DMS53 treated with DMSO at 0.1 percent for 48 hours (cell line): ENCODE measurements around the gene ARFRP1.

Experiments used
- DNase-seq: peaks from one replicate; lab custom pipeline; 2025; ENCODE audit not compliant: unreplicated experiment; lab: John Stamatoyannopoulos, UW

ARFRP1 gene

DNA sequence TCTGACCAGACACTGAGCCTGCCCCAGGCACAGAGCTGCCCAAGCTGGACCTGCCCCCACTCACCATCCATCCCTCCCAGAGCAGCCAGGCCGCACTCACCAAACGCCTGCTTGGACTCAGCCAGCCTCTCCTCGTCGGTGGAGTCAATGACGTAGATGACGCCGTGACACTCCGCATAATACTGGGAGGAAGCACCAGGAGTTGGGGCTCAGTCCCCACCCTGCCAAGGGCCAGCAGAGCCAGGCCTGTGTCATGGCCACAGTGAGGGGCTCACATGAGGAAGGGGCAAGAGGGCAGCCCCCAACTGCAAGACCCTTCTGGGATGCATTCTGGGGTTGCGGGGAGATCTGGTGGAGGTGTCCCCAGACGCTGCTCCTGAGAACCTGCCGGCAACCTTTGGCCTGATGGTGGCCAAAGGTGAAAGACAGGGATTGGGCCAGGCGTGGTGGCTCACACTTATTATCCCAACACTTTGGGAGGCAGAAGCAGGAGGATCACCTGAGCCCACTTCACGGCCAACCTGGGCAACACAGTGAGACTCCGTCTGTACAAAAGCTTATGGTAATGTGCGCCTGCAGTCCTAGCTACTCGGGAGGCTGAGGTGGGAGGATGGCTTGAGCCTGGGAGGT, 5.6 kb downstream of the ARFRP1 start:
- DNase-seq: no peak

DNA sequence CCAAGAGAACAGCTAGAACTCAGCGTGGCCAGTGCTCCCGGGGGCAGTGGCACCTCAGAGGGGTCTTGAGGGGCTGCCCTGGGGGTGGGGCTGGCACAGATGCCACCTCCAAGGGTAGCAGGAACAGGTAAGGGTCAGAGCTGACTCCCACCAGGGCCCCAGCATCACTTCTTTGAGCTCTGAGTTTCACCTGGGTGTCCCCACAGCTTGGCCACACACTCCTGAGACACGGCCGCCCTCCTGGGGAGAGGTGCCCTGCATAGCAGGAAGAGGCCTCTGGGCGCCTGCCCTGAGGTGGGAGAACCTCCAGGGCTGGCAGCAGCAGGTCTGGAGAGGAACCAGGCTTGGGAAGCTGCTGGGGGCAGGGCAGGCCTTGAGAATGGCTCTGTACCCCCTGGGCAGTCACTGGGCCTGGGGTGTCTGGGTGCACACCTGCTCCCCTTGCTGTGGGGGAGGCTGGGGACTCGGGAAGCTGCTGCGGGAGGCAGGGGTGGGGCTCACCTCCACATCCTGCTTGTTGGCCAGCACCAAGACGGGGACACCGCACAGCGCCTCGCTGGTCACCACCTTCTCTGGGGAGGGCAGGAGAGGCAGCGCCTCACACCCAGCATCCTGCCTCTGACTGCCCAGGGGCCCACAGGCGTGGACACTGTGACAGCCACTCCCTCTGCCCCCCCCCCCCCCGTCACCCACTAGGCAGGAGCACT, 6.3 kb downstream of the ARFRP1 start:
- DNase-seq: no peak

- DNase-seq: no peak
Measured at GRCh38 chr20:63701051-63701328, 6.8 kb downstream of the ARFRP1 start.

DNA sequence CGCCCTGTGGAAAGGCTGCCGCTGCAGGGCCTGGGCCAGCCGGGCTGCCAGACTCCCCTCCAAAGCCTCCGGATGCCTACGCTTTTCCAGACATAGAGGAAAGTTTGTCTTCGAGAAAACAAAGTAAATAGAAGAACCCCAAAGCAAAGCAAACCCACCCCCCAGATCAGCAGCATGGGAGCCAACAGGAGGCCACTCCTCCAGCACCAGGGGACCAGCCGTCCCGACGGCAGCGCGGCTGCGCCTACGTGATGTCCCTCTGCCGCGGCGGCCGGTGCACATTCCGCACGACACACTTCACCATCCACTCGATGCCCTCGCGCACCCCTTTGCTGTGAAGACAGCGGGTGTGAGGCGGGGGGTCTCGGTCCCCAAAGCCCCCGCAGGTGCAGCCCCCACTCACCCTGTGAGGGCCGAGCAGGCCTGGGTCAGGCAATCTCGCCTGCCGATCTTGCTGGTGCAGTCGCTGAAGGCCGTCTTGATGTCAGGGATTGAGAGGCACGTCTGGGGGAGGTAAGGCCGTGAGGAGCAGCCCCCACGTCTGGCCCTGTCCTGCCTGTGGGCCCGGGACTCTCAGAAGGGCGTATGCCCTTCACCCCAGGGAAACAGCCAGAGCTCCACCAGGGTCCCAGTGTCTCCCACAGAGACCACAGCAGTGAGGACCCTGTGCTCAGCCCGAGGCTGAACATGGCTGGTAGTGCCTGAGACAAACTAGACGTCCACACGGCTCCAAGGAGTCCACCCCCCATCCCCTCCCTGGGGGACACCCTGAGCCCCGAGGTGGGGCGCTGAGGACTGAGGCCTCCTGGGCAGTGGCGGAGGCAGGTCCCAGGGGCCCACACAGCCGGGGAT, 7.4 kb downstream of the ARFRP1 start:
- DNase-seq: no peak

- no peak for DNase-seq
Measured at GRCh38 chr20:63699466-63700198, 8.1 kb downstream of the ARFRP1 start.

DNA sequence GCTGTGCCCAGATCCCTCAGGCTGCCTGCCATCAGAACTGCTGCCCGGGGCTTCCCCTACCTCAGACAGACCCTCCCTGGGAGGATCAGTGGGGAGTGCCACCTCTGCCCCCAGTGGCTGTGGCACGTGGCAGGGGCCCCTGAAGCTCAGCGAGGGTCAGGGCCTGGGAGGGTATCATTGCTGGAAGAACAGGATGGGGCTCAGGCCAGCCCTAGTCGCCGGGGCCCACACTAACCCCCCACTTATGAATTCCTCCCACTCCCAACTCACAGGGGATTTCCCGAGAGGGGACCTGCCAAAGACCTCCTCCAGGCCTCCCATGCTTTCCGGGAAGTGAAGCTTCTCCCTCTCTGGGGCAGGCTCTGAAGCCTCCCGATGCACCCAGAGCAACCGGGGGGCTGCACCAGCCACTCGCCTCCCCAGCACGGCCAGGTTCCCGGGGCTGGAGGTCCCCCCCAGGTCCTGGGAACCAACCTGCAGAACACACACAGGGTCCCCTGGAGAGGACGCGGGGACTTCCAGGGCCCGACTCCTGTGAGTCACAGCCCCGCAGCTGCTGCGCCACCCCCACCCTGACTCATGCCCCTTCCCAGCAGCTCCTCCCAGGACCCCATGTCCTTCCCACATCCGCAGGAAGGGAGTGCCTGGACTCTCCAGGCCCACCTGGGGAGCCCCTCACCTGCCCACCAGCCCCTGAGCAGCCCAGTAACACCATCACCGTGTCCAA, 8.9 kb downstream of the ARFRP1 start:
- no peak for DNase-seq

DNA sequence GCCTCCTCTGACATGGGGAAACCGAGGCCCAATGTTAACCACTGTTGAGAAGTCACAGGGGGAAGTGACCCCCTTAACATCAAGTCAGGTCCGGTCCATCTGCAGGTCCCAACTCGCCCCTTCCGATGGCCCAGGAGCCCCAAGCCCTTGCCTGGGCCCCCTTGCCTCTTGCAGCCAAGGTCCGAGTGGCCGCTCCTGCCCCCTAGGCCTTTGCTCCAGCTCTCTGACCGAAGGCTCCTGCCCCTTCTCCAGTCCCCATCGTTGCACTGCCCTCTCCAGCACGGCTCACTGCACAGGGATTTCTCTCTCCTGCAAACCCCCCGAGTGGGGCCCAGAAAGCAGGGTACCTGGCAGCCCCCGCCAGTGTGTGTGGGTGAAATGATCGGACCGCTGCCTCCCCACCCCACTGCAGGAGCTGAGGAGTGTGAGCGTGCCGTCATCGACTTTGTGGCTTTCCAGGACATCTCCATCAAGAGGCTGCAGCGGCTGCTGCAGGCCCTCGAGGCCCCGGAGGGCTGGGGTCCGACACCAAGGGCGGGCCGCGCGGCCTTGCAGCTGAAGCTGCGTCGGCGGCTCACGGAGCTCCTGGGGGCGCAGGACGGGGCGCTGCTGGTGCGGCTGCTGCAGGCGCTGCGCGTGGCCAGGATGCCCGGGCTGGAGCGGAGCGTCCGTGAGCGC, 9.8 kb downstream of the ARFRP1 start:
- DNase-seq: no peak

DNA sequence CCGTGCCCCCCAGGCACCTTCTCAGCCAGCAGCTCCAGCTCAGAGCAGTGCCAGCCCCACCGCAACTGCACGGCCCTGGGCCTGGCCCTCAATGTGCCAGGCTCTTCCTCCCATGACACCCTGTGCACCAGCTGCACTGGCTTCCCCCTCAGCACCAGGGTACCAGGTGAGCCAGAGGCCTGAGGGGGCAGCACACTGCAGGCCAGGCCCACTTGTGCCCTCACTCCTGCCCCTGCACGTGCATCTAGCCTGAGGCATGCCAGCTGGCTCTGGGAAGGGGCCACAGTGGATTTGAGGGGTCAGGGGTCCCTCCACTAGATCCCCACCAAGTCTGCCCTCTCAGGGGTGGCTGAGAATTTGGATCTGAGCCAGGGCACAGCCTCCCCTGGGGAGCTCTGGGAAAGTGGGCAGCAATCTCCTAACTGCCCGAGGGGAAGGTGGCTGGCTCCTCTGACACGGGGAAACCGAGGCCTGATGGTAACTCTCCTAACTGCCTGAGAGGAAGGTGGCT, 10.4 kb downstream of the ARFRP1 start:
- DNase-seq: no peak

DNA sequence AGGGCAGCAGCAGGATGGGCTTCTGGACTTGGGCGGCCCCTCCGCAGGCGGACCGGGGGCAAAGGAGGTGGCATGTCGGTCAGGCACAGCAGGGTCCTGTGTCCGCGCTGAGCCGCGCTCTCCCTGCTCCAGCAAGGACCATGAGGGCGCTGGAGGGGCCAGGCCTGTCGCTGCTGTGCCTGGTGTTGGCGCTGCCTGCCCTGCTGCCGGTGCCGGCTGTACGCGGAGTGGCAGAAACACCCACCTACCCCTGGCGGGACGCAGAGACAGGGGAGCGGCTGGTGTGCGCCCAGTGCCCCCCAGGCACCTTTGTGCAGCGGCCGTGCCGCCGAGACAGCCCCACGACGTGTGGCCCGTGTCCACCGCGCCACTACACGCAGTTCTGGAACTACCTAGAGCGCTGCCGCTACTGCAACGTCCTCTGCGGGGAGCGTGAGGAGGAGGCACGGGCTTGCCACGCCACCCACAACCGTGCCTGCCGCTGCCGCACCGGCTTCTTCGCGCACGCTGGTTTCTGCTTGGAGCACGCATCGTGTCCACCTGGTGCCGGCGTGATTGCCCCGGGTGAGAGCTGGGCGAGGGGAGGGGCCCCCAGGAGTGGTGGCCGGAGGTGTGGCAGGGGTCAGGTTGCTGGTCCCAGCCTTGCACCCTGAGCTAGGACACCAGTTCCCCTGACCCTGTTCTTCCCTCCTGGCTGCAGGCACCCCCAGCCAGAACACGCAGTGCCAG, 11.0 kb downstream of the ARFRP1 start, which contains the start of gene TNFRSF6B:
Gene TNFRSF6B, plus strand, starts transcription at position 25 of the 729 bp plus-strand sequence. Its CDS starts 116 bp downstream, at position 141.
- DNase-seq: no peak

- DNase-seq: no peak
Measured at GRCh38 chr20:63696306-63696627, 11.5 kb downstream of the ARFRP1 start.

- no peak for DNase-seq
Measured at GRCh38 chr20:63695424-63696305, 12.1 kb downstream of the ARFRP1 start.

DNA sequence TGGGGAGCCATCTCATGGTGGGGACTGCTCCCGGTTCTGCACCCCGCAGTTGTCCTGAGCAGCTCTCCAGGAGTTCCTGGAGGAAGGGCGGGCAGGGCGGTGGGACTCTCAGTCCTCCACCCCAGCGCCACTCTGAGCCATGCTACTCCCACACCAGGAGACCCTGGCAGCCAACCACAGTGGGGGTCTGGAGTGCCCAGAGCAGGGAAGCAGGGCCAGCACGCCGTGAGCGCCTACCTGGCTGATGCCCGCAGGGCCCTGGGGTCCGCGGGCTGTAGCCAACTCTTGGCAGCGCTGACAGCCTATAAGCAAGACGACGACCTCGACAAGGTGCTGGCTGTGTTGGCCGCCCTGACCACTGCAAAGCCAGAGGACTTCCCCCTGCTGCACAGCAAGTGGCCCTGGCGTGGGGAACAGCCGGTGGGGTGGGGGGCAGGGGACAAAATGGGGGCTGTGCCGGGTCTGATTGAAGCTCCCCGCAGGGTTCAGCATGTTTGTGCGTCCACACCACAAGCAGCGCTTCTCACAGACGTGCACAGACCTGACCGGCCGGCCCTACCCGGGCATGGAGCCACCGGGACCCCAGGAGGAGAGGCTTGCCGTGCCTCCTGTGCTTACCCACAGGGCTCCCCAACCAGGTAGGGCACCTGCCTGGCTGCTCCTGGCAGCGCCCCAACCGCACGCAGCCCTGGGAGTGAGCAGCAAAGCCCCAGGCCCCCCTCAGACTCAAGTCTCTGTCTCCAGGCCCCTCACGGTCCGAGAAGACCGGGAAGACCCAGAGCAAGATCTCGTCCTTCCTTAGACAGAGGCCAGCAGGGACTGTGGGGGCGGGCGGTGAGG, 13.0 kb downstream of the ARFRP1 start:
- DNase-seq: no peak

DNA sequence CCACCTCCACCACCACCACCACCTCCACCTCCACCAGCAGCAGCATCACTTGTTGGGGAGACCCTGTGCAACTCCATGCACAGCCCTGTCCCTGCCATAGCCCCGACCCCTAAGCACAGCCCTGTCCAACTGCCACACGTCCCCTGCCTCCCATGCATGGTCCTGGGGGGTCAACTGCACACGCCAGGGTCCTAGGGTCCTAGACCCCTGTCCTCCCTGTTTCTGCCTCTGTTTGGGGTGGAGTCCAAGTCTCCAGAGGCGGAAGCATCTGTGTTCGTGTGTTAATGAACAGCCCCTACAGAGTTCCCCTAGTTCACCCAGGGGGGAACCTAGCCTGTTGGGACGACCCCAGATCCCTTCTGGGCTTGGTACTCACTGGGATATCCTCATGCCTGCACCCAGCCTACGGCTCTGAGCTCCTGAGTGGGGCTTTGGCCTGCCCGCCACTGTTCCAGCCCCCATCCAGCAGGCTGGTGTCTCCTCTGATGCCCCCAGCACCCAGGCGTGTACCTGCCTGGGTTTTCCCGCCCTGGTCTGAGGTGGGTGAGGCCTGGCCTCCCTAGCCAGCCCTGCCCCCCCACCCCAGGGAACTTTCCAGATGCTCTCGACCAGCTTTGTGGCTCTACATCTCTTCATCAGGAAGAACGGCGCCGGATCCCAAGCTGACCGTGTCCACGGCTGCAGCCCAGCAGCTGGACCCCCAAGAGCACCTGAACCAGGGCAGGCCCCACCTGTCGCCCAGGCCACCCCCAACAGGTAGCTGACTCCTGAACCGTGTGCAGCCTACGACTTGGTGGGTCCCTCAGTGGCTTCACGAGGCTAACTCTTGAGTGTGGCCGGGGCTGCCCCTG, 13.8 kb downstream of the ARFRP1 start:
- no peak for DNase-seq

GRCh38 chr20:63693083-63693732, 14.6 kb downstream of the ARFRP1 start:
- DNase-seq: no peak

GRCh38 chr20:63692436-63693082, 15.2 kb downstream of the ARFRP1 start:
- no peak for DNase-seq
